Fibroblast of the conjunctiva (primary cell): Measurements from ENCODE around the gene CRHR1.
A peak's percentile ranks its signal among the peaks of the same experiment; 100 is the strongest.
"Not testable (repeated sequence)": the region's sequence is repeated elsewhere in the genome, so short reads cannot be mapped to it uniquely, and the experiment has no call there.

Source experiments
- DNase-seq: peaks from one replicate; pipeline ENCODE4 v3.0.0-alpha.2; 2010; ENCODE audit warnings: low read depth

The CRHR1 gene

DNA sequence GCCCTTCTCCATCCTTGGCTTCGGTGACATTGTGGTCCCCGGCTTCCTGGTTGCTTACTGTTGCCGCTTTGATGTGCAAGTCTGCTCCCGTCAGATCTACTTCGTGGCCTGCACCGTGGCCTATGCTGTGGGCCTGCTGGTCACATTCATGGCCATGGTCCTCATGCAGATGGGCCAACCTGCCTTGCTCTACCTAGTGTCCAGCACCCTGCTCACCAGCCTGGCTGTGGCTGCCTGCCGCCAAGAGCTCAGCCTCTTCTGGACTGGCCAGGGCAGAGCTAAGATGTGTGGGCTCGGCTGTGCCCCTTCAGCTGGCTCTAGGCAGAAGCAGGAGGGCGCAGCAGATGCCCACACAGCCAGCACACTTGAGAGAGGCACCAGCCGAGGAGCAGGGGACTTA, 62.1 kb downstream of the CRHR1 start:
- no peak for DNase-seq

DNA sequence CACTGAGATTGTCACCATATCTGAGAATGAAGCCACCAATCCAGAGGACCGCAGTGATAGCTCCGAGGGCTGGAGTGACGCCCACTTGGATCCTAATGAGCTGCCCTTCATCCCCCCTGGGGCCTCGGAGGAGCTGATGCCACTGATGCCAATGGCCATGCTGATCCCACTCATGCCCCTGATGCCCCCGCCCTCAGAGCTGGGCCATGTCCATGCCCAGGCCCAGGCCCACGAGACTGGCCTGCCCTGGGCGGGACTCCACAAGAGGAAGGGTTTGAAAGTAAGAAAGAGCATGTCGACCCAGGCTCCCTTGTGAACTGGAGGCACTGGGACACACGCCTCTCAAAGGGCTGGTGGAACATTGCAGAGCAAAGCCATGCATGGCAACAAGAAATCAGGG, 62.5 kb downstream of the CRHR1 start:
- DNase-seq: no peak

DNA sequence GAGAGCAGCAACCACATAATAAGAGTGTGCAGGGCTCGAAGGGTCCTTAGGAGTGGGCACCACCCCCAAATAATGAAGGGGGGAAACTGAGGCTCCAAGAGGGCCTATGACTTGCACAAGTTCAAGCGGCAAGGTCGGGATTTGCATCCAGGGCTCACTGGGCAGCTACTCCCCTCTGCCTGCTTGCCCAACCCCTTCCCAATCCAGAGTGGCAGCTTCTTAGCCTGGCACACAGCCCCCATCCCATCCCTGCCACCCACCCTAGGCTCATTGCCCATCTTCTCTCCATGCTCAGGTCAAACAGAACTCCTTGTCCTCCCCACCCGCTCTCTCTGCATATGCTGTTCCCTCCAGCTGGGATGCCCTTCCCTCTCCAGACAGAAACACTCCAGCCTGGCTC, 63.0 kb downstream of the CRHR1 start:
- no peak for DNase-seq

DNA sequence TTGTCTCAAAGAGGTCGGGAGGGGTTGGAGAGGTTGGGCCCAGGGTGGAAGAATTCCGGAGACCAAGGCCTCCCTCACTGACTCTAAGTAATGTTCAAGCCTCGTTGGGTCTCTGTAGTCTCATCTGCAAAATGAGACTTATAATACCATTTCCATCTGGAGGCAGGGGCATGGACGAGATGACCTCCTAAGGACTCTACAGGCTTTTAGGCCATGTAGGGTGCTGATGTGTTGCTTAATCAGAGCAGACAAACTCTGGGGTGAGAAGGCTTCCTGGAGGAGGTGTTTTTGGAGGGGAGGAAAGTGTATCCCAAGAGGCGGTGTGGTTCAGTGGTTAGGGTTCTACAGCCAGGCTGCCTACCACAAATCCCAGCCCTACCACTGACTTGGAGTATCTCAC, 63.6 kb downstream of the CRHR1 start:
- no peak for DNase-seq

DNA sequence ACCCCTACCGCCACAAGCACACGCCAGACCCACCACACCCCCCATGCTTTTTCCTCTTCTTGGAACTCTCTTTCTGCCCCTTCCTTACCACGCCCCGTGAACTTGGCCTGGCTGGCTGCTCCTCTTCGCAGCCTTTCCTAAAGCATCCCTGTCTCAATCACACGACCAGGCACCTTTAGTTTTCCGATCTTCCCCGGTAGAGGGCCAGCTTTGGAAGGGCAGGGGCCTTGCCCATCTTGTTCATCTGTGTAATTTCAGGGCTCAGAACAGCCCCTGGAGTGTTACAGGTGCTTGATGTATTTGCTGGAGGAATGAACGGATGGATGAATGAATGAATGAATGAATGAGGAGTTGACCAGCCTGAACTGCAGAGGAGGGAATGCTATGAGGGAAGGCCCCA, 64.3 kb downstream of the CRHR1 start:
- no peak for DNase-seq

DNA sequence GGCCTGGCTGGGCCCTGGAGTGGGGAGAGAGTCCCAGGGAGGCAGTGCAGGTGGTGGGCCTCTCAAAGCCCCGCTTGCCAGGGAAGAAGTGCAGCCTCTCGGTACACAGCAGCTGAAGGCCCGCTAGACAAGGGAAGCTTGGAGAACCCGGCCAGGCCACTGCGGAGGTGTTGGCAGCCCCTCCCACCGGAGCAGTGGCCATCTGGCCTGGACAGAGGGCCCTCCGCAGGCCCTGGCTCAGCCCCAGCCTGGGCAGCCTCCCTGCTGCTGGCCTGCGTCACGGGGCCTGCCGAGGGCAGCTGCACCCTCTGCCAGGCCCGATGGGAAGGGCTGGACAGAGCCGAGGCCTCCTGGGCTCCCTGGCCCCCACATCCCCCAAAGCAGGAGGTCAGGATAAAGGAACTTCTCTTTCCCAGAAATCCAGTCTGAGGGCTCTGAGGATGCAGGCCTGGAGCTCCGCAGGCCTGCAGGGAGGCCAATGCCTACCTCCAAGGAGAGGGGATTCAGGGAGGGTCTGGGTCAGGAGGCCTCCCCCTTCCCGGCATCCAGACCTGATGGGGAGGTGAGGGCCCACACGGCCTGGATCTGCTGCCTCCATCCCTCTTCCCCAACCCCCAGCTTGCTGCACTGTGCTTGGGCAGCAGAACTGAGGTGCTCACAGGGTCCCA, 64.9 kb downstream of the CRHR1 start:
- no peak for DNase-seq

DNA sequence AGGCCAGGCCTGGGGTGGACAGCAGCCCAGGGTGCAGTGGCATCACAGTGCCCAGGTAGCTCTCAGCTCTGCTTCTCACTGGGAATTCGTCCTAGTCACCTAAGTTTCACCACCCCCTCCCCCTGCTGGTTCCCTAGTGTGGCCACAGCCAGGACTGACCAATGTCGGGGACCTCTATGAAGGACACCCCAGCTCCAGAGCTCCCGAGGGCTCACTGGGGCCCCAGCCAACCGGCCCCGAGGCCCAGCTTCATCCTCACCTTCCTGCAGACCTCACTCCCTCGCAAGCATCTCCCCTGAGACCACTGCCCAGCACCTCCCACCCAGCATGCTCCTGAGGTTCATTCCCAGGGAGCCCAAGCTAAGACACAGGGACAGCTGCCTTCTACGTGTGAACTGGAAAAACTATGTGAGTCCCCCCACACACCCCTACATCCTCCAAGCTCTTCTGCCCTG, 65.4 kb downstream of the CRHR1 start:
- no peak for DNase-seq

DNA sequence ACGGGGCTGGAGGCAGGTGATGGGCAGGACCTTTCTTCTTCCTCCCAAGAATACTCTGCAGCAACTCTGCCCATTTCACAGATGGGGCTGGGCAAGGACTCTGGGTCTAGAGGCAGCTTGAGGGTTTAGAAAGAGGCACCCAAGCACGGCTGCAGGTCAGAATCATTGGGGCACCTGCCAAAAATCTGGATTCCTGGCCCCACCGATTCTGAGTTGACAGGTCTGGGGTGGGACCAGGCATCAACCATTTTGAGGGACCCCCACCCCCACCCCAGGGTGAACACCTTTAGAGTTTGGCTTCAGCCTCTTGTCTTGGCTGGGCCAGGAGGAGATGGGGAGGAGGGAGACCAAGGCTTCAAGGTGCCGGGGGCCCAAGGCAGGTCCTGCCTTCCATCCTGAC, 65.9 kb downstream of the CRHR1 start:
- no peak for DNase-seq

DNA sequence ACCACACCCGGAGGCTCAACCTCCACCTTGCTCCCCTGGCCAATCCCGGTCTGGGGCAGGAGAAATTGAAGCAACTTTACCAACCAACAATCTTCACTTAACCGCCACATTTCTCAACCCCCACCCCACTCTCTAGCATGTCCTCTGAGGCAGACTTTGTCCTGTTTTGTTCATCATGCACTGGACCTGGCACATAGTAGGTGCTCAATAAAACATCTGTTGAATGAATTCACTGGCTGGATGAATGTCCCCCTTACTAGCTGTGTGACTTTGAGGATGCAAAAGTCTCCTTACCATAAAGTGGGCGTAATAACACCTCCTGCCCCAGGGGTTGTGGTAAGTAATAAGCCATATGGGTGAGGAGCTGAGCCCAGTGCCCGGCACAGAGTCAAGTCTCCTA, 66.3 kb downstream of the CRHR1 start:
- DNase-seq: no peak

DNA sequence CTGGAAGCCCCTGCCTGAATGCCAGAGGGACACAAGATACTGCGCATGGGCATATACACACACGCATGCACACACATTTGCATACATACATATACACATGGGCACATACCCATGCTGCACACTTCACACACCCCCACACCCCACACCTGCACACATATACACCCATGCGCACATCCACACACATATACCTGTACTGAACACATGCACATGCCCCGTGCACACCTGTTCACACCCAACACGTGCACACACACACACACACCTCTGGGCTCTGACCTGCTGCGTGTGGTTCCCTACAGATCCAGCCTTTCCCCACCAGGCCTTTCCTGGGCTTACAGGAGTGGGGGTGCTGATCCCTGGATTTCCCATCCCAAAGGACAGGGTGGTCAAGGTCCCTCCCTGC, 66.9 kb downstream of the CRHR1 start:
- no peak for DNase-seq

DNA sequence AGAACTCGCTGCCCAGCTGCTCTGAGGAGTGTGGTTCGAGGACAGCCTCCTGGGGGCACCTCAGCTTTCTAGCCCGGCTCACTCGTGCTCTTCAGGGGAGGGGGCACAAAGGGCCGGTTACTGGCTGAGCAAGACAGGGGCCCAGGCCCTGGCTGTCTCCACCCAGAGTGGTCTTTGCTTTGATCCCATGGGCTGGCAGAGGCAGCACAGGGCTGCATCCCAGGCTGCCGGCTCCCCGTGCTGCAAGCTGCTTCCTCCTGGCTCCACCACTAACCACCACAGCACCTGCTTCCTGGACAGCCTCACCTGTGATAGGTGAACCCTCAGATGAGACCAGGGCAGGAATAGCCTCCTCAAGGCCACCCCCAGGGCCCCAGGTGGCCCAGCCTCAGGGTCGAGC, 67.3 kb downstream of the CRHR1 start:
- DNase-seq: no peak

DNA sequence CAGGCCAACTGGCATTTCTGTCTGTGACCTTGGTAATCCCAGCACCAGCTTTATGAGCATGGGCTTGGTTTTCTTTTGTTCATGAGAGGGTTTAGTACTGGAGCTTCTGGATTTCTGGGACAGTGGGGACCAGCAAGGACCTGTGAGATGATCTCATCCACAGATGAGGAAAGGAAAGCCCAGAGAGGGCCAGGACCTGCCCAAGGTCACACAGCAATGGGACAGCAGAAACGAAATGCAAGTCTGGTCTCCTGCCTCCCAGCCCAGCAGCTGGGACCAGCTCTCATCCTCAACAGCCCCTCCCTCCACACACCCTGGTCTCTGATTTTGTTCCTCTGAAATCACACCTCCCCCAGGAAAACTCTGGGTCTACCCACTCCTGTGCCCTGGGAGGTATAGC, 67.8 kb downstream of the CRHR1 start:
- no peak for DNase-seq

DNA sequence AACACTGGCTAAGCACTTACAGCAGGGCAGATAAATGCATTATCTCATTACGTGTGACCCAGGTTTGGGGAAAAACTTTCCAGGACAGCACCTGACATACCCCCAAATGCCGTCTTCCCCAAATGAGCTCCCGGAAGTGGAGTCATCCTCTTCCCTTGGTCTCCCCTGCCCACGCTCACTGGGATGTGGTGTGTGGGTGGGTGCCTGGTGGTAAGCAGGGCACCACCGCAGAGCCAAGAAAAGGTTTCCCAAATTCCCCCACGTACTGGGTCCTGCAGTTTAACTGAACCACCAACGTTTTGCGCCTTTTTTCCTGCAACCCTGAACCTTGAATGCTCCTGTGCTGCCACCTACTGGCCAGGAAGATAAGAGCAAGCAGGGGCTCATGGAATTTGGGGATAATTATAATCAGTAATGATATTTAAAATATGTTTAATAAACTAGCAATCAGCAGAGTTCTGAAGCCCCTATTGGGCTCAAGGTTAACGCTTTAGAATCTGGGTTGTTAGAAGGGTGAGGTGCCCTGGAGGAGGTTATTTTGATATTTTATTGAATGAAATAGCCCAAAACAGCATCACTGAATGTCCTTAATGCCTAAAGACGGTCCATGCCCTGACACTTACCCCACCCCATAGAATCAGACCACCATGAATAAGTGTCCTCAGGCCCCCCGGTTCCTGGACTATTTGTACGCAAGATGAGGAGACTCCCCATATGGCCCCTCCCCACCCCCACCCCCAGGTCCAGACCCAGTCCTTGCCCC, 68.6 kb downstream of the CRHR1 start:
- peak; percentile 34 for DNase-seq

DNA sequence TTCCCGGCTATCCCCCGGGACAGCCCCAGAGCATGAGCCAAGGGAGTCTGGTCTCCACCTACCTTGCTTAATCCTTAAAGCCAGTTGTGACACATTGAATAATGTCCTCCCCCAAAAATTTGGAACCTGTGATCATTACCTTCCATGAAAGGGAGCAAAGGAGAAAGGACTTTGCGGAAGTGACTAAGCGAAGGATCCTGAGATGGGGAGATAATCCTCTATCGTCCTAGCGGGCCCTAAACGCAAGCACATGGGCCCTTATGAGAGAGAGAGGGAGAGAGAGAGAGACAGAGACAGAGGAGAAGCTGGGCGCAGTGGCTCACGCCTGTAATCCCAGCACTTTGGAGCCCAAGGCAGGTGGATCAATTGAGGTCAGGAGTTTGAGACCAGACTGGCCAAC, 70.1 kb downstream of the CRHR1 start:
- no peak for DNase-seq

DNA sequence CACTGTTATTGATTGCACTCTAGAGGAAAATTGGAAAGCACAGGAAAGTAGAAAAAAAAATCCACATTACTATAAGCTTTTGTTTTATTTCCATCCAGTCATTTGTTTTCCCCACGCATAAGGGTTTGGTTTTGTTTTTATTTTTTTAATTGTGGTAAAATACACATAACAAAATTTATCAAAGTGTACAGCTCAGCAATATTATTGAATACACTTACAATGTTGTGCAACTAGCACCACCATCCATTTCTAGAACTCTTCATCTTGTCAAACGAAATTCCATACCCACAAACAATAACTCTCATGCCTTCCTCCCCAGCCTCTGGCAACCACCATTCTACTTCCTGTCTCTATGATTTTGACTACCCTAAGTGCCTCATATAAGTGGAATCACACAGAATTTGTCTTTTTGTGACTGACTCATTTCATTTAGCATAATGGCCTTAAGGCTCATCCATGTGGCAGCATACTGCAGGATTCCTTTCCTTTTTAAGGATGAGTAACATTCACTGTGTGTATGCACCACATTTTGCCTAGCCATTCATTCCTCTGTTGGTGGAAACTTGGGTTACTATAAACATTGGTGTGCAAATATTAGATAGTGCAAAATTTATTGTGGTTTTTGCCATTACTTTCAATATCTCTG, 71.7 kb downstream of the CRHR1 start:
- no peak for DNase-seq

DNA sequence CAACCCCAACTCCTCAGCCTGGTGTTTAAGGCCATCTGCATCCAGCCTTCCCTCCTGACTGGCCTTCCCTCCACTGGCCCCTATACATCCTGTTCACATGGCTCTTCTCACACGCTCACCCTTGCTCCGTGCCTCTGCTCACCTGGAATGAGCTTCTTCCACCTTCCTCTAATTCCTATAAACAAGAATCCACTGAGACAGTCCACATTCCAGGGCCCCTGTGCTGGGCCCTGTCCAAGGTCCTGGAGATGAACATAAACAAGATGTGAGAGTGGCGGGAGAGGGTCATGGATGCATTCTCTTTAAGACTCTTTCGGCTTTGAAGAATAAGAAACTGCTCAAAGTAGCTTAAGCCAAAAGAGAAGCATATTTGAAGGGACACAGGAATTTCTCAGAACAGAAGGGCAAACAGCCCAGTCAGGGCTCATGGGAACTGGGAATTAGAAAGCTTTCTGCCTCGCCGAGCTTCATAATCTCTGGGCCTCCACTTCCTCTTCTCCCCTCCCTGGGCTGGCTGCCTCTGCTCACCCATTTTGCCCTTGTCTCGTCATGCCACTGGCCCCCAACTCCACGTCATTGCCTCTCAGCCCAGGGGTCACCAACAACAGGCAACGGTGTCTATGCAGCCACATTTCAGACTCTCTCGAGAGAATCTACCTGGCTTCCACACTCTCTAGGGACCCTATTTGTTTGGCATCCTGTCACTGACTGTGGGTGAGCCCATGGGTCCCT, 74.0 kb downstream of the CRHR1 start:
- DNase-seq: no peak

DNA sequence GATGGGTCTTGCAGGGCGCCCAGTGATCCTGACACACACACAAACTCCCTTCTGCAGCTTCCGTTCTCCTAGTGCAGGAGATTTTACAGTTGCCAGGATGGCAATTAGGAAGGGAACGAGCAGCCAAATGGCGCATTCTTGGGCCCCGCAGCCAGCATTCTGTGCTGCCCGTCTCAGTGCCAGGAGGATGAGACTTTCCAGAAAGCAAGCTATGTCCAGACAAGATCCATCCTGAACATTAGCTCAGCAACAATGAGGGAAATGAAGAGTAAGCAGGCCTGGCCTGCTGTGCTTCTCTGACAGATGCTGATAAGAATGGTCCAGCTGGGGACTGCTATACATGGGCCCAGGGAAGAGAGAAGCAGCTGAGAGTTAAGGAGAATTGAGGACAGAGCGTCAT, 77.0 kb downstream of the CRHR1 start:
- DNase-seq: no peak

DNA sequence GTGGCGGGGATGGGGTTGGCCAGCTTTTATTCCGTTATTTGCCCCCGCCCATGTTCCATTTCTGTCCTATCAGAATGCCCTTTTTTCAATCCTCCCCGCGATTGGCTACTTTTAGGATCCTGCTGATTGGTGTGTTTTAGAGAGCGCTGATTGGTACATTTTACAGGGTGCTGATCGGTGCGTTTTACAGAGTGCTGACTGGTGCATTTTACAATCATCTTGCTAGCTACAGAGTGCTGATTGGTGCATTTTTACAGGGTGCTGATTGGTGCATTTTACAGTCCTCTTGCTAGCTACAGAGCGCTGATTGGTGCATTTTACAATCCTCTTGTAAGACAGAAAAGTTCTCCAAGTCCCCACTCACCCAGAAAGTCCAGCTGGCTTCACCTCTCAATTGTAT, 78.0 kb downstream of the CRHR1 start:
- not testable (repeated sequence) for DNase-seq

DNA sequence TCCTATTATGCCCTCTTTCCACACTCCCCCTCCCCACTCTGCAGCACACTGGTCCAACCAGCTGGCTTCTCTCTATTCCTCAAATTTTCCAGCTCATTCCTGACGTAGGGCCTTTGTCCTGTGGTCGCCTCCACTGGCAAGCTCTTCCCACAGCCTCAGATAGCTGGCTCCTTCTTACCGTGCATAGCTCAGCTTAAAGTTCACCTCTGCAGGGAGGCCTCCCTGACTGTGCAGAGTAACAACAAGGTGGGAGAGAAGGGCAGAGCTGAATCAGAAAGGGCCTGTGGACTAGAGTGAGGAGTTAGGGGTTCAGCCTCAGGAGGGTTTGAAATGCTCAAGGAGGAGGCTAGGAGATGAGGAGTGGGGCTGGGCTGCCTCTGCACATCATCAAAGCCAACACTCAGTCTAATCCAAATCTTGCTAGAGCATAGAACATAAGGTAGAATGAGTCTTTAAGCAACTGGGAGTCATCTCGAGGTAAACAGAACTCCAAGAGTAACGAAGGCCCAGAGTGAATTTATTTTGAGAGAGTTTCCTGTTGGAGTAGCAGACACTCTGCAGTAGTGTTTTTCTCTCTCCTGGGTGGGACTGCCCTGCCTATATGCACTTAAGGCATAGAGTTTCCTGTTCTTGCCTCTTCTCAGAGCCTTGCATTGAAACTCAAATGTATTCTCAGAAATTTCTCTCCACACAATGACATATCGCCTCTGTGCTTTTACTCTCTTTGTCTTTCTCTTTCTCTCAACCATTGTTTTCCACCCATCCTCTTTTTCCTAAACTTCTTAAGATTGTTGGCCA, 79.9 kb downstream of the CRHR1 start:
- DNase-seq: no peak

DNA sequence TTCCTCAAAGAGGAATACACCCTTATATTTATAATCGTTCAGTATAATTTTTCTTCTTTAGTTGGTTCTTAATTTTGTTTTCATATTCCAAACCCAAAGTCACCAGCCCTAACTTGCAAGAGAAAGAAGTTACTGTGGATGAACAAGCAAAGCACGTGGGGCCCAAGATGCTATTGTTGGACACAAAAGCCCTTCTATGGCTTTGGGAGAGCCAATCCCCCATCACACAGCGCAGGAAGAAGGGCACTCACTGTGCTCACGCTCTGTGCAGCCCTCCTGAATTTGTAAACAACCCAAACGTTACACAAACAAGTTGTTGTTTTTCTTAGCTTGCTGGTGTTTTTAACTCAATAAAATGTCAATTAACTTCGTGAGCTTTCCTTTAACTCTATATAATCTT, 83.1 kb downstream of the CRHR1 start:
- no peak for DNase-seq

DNA sequence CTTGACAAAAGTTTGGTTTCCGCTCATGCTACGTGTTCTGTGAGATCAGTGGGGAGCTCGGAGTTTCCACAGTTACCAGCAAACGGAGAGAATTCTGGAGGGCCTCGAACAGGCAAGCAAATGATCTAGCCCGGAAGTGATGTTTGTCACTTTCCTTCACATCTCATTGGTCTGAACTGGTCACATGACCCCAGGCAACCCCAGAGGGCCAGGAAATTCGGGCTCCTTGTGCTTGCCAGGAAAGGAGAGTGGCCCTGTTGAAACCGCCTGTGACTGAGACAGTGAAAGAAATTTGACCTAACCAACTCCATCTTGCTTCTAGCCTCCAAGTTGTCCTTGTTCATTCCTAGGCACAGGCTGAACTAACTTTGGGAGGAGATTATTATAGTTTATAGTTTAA, 83.6 kb downstream of the CRHR1 start:
- no peak for DNase-seq

DNA sequence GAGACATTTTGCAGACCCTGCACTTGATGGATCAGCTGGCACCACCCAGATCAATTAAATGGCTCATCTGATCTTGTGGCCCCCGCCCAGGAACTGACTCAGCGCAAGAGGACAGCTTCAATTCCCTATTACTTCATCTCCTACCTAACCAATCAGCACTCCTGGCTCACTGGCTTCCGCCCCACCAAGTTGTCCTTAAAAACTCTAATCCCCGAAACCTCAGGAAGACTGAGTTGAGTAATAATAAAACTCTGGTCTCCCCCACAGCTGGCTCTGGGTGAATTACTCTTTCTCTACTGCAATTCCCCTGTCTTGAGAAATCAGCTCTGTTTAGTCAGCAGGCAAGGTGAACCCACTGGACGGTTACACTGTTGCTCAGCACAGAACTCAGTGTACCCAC, 84.2 kb downstream of the CRHR1 start:
- DNase-seq: no peak
